ENCODE measurements around the gene MTCH2. TPM values are rescaled to one million over a fixed set of nuclear protein-coding genes. Genes with fewer than 3 reads are reported as not detected.
A peak's percentile ranks its signal among the peaks of the same experiment; 100 is the strongest.

Gene MTCH2
- total RNA-seq, 2 donors from 2014 or later: 91.2 to 173 TPM

DNA sequence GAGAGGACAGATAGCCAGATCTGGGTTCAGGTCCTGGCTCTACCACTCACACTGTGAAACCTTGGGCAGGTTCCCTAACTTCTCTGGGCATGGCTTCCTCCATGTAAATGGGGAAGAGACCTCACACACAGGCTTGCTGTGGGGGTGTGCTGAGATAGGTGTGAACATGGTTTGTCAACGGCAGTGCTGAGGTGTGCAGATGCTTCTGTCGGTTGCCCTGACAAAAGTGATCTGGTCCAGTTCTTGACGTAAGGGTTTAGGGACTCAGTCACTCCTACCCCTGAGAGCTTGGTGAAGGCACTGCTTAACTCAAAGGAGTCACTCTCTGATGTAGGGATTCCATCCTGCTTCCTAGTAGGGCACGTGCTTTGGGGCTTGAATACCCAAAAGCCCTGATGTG, 50.1 kb downstream of the MTCH2 start:
- H3K36me3 Mint-ChIP-seq (ENCODE audit: low read depth): peaks cover 9% of the 10 kb centered on the region
- peaks cover 5% of the 10 kb centered on the region for H3K4me1 Mint-ChIP-seq
- no peak for ATAC-seq (replicated peaks)
- H3K4me3 Mint-ChIP-seq: no peak overlapping the region
- no peaks in the 10 kb centered on the region for H3K9me3 Mint-ChIP-seq
- H3K27ac Mint-ChIP-seq: no peak overlapping the region
- peaks cover 23% of the 10 kb centered on the region for H3K27me3 Mint-ChIP-seq

DNA sequence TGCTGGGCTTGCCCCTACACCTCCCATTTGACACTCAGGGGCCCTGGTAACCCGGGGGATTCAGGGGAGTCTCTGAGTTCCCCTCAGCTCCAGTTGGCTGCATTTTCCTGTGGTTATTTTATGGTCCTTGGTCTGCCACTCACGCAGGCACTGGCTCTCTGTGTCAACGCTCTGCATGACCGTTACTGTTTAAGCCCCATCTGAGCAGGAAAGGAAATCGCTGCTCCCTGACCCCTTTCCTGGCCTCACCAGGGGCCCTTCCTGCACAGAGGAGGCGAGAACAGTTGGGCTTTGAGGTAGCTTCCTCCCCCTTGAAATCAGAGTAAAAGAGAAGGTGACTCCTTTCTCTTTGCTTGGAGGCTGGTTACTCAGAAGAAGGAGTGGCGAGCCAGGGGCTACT, 50.6 kb downstream of the MTCH2 start:
- Mint-ChIP-seq H3K36me3 (ENCODE audit: low read depth) (peaks cover 9% of the 10 kb centered on the region), H3K27me3 (peaks cover 23% of the 10 kb centered on the region), H3K9me3 (no peaks in the 10 kb centered on the region), H3K4me3 (no peak overlapping the region), H3K4me1 (peaks cover 5% of the 10 kb centered on the region), H3K27ac (no peak overlapping the region)
- ATAC-seq (replicated peaks): no peak

DNA sequence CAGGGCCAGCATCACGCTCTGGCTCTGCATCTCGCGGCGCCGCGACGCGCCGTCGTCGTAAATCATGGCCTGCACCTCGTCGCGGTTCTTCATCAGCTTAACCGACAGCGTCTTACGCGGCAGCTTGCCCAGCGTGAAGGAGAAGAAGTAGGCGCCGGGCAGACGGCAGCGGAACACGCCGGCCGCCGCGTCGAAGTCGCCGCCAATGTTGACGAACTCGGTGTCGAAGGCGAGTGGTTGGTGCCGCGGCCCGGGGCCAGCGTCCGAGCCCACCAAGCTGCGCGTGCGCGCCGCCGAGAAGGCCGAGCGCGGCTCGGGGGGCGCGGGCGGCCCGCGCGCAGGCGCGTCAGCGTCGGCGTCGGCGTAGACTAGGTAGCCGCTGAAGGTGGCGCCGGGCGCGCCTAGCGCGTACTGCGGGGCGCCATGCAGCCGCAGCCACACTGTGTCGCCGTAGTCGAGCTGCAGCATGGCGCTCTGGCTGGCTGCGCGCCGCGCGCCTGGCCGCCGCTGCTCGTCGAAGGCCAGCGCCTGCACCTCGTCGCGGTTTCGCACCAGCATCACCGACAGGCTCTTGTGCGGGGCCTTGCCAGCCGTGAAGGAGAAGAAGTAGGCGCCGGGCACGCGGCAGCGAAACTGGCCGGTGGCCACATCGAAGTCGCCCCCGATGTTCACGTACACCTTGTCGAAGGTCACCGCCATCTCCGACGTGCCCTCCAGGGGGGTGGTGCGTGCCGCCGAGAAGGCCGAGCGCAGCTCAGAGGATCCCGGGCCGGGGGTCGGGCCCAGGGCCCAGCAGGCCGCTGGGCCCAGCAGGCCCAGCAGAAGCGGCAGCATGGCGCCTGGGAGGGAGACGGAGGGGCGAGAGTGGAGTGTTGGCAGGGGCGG, 52.1 kb downstream of the MTCH2 start:
- Mint-ChIP-seq H3K4me1 (peaks cover 5% of the 10 kb centered on the region), H3K9me3 (no peaks in the 10 kb centered on the region), H3K27ac (no peak overlapping the region), H3K4me3 (no peak overlapping the region), H3K36me3 (ENCODE audit: low read depth) (peaks cover 5% of the 10 kb centered on the region), H3K27me3 (peaks cover 15% of the 10 kb centered on the region)
- ATAC-seq (replicated peaks): no peak

DNA sequence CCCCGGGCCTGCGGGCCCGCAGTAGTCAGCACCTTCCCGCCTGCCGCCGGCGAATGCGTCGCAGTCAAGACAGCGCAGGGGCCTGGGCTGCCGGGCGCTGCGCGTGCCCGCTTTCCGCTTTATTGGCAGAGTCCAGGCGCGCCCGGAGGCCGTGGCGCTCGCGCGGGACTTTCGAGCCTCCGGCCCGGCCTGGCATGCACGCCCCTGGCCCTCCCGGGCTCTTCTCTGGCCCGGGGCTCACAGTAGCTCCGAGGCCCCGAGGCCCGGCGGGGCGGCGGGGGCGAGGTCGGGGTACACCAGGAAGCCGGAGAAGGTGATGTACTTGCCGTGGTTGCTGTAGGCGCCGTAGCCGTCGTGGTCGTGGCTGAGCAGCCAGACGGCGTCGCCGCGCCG, 52.8 kb downstream of the MTCH2 start:
- Mint-ChIP-seq H3K36me3 (ENCODE audit: low read depth) (peaks cover 11% of the 10 kb centered on the region), H3K27ac (no peak overlapping the region), H3K4me3 (no peak overlapping the region), H3K27me3 (peaks cover 11% of the 10 kb centered on the region), H3K9me3 (no peaks in the 10 kb centered on the region), H3K4me1 (peaks cover 3% of the 10 kb centered on the region)
- no peak for ATAC-seq (replicated peaks)

DNA sequence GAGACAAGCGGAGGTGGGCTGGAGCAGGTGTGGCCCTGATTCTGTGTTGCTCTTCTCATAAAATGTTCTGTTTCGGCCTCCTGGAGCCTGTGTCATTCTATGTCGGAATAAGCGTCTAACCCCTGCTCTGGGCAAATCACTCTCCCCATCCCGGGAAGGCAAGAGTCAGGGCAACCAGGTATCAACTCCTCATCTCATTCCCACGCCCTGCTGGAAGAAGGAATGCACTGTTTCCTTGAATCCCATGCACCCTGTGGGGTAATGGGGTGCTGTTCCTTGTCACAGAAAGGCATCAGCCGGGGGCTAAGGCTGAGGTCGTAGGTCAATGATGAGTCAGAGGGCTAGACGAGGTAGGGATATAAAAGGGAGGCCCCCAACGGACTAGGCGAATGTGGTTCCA, 53.2 kb downstream of the MTCH2 start:
- Mint-ChIP-seq H3K27me3 (peaks cover 8% of the 10 kb centered on the region), H3K4me3 (no peak overlapping the region), H3K36me3 (ENCODE audit: low read depth) (peaks cover 16% of the 10 kb centered on the region), H3K4me1 (no peaks in the 10 kb centered on the region), H3K27ac (no peak overlapping the region), H3K9me3 (no peaks in the 10 kb centered on the region)
- ATAC-seq (replicated peaks): no peak

DNA sequence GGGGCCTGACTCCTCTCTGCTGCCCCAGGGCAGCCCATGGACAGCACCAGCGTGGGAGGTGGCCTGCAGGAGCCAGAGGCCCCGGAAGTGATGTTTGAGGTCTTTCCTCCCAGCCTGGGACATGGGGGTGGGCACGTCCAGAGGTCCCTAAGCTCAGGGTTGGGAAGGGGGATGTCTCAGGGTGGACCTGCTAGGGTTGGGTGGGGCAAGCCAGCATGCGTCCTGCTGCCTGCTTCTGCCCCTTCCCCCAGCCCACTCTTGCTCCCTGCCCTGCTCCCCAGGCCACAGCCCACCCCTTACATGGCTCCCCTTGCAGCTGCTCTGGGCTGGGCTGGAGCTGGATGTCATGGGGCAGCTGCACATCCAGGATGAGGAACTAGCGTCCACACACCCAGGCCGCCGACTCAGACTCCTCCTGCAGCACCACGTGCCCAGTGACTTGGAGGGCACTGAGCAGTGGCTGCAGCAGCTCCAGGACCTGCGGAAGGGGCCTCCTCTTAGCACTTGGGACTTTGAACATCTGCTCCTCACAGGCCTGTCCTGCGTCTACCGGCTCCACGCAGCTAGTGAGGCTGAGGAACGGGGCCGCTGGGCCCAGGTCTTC, 54.5 kb downstream of the MTCH2 start:
- Mint-ChIP-seq H3K4me3 (no peak overlapping the region), H3K27me3 (no peaks in the 10 kb centered on the region), H3K36me3 (ENCODE audit: low read depth) (peaks cover 29% of the 10 kb centered on the region), H3K27ac (no peak overlapping the region), H3K9me3 (no peaks in the 10 kb centered on the region), H3K4me1 (no peaks in the 10 kb centered on the region)
- no peak for ATAC-seq (replicated peaks)

DNA sequence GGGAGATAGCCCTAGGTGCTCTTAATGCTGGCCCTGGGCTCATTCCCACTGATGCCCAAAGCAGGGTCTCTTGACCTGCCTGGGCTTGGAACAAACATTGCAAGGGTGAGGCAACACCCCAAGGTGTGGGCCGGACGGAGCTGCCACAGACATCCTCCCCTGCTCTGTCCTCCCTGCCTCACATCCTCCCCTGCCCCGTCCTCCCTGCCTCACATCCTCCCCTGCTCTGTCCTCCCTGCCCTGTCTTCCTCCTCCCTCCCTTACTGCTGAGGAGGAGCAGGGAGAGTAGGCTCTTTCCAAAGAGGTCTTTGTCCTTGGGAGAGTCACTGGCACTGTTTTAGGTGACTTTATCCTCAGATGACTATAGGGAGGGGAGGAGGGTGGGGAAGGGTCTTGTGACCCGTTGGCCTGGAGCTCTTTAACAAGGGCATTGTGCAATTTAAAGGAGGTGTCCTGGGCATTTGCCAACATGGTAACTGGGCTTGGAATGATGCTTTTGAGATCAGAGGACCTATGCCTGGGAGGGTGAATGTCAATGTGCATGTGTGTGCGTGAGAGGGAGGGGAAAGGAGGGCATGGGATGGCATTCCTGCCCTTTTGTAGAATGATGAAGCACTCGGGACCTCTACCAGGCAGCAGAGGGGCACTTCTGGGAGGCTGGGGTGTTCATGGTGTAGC, 55.2 kb downstream of the MTCH2 start:
- Mint-ChIP-seq H3K4me1 (no peaks in the 10 kb centered on the region), H3K27me3 (no peaks in the 10 kb centered on the region), H3K36me3 (ENCODE audit: low read depth) (peaks cover 35% of the 10 kb centered on the region), H3K27ac (no peak overlapping the region), H3K9me3 (no peaks in the 10 kb centered on the region), H3K4me3 (no peak overlapping the region)
- peak; percentile 19 for ATAC-seq (replicated peaks)

DNA sequence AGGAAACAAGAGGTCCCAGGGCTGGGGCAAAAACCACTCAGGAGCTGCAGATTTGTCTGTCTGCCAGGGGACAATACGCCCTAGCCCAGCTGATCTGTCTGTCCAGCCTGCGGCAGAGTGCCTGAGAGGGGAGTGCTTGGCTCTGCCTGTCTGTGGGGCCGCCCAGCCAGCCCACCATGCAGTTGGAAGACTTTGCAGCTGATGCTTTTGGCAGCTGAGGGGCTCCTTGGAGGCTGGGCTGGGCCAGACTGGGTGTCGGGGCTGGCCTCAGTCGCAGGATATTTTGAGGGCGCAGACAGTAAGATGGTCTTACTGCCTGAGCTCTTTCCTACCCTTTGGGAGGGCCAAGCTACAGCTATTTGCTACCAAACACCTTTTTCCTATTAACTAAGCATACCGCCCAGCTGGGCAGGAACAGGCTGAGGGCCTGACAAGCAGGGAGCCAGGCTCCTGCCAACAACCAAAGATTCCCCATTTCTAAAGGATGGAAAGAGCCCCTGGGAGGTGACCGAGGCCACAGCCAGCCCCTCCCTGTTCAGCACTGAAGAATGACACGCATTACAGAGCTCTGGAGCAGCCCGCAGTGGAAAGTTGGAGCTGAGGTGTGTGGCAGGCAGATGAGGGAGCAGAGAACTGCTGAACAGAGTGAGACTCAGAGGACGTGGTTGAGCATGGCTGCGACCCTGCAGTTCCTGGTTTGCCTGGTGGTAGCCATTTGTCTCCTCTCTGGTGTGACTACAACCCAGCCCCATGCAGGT, 56.1 kb downstream of the MTCH2 start, which contains the start of gene FAM180B:
Gene FAM180B (plus strand): TSS at position 581 of the 758 bp plus-strand sequence. CDS start 91 bp downstream, at position 672.
- H3K36me3 Mint-ChIP-seq (ENCODE audit: low read depth): peaks cover 44% of the 10 kb centered on the region
- no peak within 1 kb of the TSS for H3K27ac Mint-ChIP-seq
- no peaks in the 10 kb centered on the region for H3K27me3 Mint-ChIP-seq
- H3K4me3 Mint-ChIP-seq: no peak within 1 kb of the TSS
- no peaks in the 10 kb centered on the region for H3K4me1 Mint-ChIP-seq
- H3K9me3 Mint-ChIP-seq: no peaks in the 10 kb centered on the region
- ATAC-seq (replicated peaks): no peak

DNA sequence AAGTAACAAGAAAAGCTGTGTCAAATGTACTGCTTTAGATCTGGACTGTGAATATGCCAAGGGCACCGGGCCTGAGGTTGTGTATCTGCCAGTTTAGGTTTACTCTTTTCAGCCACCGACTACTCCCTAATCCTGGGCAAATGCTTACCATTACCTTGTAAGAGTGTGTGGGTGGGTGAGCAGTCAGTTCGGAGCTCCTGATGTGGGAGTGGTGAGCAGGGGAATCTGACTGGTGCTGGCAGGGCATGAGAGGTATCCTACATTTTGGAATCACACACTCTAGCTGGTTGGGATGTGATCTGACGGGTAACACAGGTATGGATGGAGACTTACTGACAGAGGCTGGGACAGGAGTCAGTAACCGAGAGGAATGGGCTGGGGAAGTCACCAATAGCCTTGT, 58.5 kb downstream of the MTCH2 start:
- H3K36me3 Mint-ChIP-seq (ENCODE audit: low read depth): peaks cover 69% of the 10 kb centered on the region
- H3K27me3 Mint-ChIP-seq: no peaks in the 10 kb centered on the region
- H3K4me3 Mint-ChIP-seq: no peak overlapping the region
- H3K27ac Mint-ChIP-seq: no peak overlapping the region
- ATAC-seq (replicated peaks): no peak
- peaks cover 6% of the 10 kb centered on the region for H3K4me1 Mint-ChIP-seq
- no peaks in the 10 kb centered on the region for H3K9me3 Mint-ChIP-seq

DNA sequence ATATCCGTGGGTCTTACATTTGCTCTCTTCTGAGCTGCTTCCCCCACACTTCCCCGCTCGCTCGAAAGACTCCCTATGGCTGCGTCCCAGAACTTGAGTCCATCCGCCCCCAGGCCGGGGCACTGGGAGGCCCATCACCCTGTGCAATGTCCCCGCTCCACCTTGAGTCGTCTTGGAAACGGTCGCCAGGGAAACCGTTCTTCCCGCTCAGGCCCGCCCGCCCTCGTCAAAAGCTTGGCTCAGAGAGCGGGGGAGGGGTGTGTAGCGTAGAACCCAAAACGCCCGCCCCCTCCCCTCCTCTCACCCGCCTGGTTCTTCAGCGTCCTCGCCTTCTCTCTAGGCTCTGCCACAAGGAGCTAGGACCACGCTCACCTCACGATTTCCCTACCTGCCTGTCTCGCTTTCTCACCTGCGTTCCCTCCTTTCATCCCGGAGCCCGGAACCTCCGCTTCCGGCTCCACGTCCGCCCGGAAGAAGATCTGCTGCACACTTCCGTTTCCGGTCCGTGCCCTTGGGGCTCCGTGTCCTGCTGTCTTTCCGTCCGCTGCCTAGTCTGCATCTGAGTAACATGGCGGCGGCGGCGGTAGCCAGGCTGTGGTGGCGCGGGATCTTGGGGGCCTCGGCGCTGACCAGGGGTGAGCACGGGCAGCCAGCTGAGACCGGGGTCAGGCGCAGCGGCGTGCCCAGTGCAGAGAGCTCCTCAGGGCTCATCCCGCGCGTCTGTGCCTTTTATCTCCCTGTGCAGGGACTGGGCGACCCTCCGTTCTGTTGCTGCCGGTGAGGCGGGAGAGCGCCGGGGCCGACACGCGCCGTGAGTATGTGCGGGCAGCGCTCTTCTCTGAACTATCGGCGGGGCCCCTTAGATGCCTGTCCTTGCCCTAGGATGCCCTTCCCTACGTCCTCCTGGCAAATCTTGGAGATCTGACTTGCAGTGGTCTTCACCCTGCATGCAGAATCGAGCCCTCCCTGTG, 63.5 kb downstream of the MTCH2 start, which contains the start of the genes KBTBD4 and NDUFS3:
Gene KBTBD4 (minus strand): TSS at position 447 of the 971 bp plus-strand sequence. CDS start 19 bp downstream, at position 428.
Gene NDUFS3 (plus strand): TSS at position 551 of the 971 bp plus-strand sequence. CDS start 18 bp downstream, at position 569.
- peaks cover 100% of the 10 kb centered on the region for H3K36me3 Mint-ChIP-seq (ENCODE audit: low read depth)
- ATAC-seq (replicated peaks): peak; percentile 96
- H3K27me3 Mint-ChIP-seq: no peaks in the 10 kb centered on the region
- no peaks in the 10 kb centered on the region for H3K9me3 Mint-ChIP-seq
- peak within 1 kb of the TSS; percentile 100 for H3K4me3 Mint-ChIP-seq
- H3K27ac Mint-ChIP-seq: peak within 1 kb of the TSS; percentile 100
- H3K4me1 Mint-ChIP-seq: peaks cover 12% of the 10 kb centered on the region

DNA sequence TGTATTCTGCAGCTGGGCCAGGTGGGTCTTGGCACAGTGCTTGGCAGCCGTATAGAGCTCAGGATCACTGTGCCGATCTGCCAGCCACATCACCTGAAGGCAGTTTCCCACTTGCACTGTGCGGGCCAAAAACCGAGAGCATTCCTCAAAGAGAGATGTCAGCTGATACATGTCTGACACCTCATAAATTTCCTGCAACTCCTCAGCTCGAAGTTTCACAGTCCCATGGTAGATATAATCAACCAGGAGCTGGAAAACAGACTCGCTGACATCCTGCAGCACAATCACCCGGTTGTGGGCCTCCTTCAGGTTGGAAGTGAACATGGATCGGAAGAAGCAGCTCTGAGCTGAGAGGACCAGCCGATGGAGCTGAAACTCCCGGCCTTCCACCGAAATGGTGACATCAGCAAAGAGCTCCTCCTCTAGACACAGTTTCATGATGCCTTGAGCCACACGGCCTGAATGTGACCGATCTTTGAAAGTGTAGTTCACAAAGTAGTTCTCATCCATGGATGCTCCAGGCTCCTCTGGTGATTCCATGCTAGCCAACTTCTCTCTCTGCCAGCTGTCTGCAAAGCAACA, 64.8 kb downstream of the MTCH2 start:
- H3K36me3 Mint-ChIP-seq (ENCODE audit: low read depth): peaks cover 100% of the 10 kb centered on the region
- no peaks in the 10 kb centered on the region for H3K9me3 Mint-ChIP-seq
- ATAC-seq (replicated peaks): no peak
- H3K27ac Mint-ChIP-seq: peak overlapping the region; percentile 100
- H3K4me3 Mint-ChIP-seq: peak overlapping the region; percentile 100
- peaks cover 15% of the 10 kb centered on the region for H3K4me1 Mint-ChIP-seq
- H3K27me3 Mint-ChIP-seq: no peaks in the 10 kb centered on the region

DNA sequence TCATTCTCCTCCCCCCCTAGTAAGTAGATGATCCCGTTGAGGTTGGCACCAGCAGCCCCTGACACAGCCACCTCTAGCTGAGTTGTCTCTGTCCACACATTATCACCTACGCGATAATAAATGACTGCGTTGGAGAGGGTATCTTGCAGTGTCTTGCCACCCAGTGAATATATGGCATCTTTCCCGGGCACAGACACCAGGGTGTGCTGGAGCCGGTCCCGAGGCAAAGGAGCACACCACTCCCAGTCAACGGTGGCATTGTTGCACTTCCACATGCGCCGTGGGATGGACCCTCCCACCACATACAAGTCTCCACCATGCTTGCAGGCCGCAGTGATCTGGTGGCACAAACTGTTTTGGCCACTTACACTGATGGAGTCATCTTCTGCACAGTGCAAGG, 69.0 kb downstream of the MTCH2 start:
- no peaks in the 10 kb centered on the region for H3K9me3 Mint-ChIP-seq
- H3K27me3 Mint-ChIP-seq: no peaks in the 10 kb centered on the region
- no peak overlapping the region for H3K4me3 Mint-ChIP-seq
- H3K27ac Mint-ChIP-seq: no peak overlapping the region
- H3K4me1 Mint-ChIP-seq: peaks cover 9% of the 10 kb centered on the region
- H3K36me3 Mint-ChIP-seq (ENCODE audit: low read depth): peaks cover 91% of the 10 kb centered on the region
- no peak for ATAC-seq (replicated peaks)

DNA sequence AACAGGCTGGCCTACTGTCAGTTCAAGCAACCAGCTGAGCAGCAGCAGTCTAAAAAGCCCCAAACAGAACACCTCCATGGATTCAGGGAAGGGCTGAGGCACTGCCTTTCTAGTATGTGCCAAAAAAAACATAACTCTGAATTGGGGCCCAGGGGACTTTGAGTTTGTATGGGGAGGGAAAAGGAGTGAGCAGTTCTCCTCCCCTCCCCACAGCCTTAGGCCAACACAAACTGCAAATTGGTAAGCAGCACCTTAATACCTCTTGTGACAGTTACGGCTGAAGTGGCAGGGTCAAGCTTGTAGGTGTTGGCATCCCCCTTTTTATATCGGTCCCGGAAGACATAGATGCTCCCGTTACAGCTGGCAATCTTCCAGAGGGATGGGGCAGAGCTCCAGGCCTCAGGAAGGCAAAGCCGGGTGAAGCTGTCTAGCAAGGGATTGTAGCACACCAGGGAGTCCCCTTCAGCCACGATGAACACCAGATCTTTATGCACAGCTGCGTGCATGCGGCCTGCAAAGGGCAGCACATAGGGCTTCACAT, 69.6 kb downstream of the MTCH2 start:
- H3K36me3 Mint-ChIP-seq (ENCODE audit: low read depth): peaks cover 86% of the 10 kb centered on the region
- no peak for ATAC-seq (replicated peaks)
- no peaks in the 10 kb centered on the region for H3K9me3 Mint-ChIP-seq
- no peak overlapping the region for H3K4me3 Mint-ChIP-seq
- peaks cover 7% of the 10 kb centered on the region for H3K4me1 Mint-ChIP-seq
- H3K27me3 Mint-ChIP-seq: no peaks in the 10 kb centered on the region
- no peak overlapping the region for H3K27ac Mint-ChIP-seq
